ENCODE results near the gene POMP. TPM values are rescaled to one million over a fixed set of nuclear protein-coding genes. Genes with fewer than 3 reads are reported as not detected.

Gene POMP
- total RNA-seq, 1 experiment from 2014 or later, result 102 TPM

GRCh38 chr13:28626266-28626665, 32.7 kb upstream of the POMP start:
- TF ChIP-seq CTCF (conservative IDR thresholded peaks at IDR 0.05), result no peak
- no peaks in the 10 kb centered on the region for H3K23me2 ChIP-seq (ENCODE audit: insufficient read length, low read depth, low read length, poor library complexity, severe bottlenecking)
- Mint-ChIP-seq H3K9me3 (no peaks in the 10 kb centered on the region), H3K36me3 (ENCODE audit: insufficient read depth in 1 of 3, low read depth in 3 of 3) (no peaks in the 10 kb centered on the region; a peak in 1 of 7 replicates), H3K27ac (no peak overlapping the region), H3K4me3 (no peak overlapping the region), H3K4me1 (peaks cover 17 to 23% of the 10 kb centered on the region in 2 experiments), H3K27me3 (ENCODE audit: low read depth) (no peaks in the 10 kb centered on the region)
- H3T11ph ChIP-seq (ENCODE audit: low read length), result no peak overlapping the region
- no peaks in the 10 kb centered on the region for H3K79me1 ChIP-seq (ENCODE audit: insufficient read depth, low read depth, low read length, poor library complexity, severe bottlenecking)
- H2BK120ac ChIP-seq (ENCODE audit: low read depth, low read length, poor library complexity, severe bottlenecking), result no peak overlapping the region
- no peak overlapping the region for H3K4me2 ChIP-seq (ENCODE audit: insufficient read depth, insufficient read length, low read length)
- H4K91ac ChIP-seq (ENCODE audit: insufficient read length, low read depth, low read length), result no peak overlapping the region
- H3K18ac ChIP-seq (ENCODE audit: insufficient read length, low read depth, low read length), result no peak overlapping the region
- no peaks in the 10 kb centered on the region for H3K4me1 ChIP-seq (ENCODE audit: insufficient read depth, low read length)
- H3K4ac ChIP-seq (ENCODE audit: low read depth, low read length), result no peak overlapping the region
- no peak overlapping the region for H2BK15ac ChIP-seq (ENCODE audit: low read depth, low read length)
- no peak overlapping the region for H2AFZ ChIP-seq (ENCODE audit: low read length)
- H4K8ac ChIP-seq (replicated peaks; ENCODE audit: insufficient read length, low read depth, low read length), result no peak overlapping the region
- H3K56ac ChIP-seq (ENCODE audit: insufficient read length, low read depth, low read length), result no peak overlapping the region
- H4K5ac ChIP-seq (ENCODE audit: insufficient read length, low read depth, low read length), result no peak overlapping the region
- no CpG with 5 or more reads among the region's 5 CpGs for WGBS (ENCODE audit: extremely low coverage, insufficient read length, low lambda C conversion rate)
- no peak overlapping the region for H3K9ac ChIP-seq (ENCODE audit: extremely low read depth, insufficient read length, low read length)
- no peak overlapping the region for H3K27ac ChIP-seq (ENCODE audit: insufficient read length, low read depth, low read length)
- no peak for DNase-seq
- H3K79me2 ChIP-seq (ENCODE audit: insufficient read depth, low read length), result no peaks in the 10 kb centered on the region
- no peak overlapping the region for H2BK20ac ChIP-seq (ENCODE audit: low read depth, low read length, poor library complexity, severe bottlenecking)
- no peaks in the 10 kb centered on the region for H4K20me1 ChIP-seq (ENCODE audit: control insufficient read depth, insufficient read depth, insufficient read length)
- no peak overlapping the region for H2BK5ac ChIP-seq (ENCODE audit: insufficient read length, low read length)
- no peak overlapping the region for H3K23ac ChIP-seq (ENCODE audit: insufficient read length, low read depth, low read length)
- H2AK5ac ChIP-seq (ENCODE audit: insufficient read length, low read length), result no peak overlapping the region
- H3K27me3 ChIP-seq (ENCODE audit: insufficient read depth, low read length), result no peaks in the 10 kb centered on the region
- H3K14ac ChIP-seq (ENCODE audit: insufficient read depth, low read length), result no peak overlapping the region
- H3K9me3 ChIP-seq (ENCODE audit: control insufficient read depth, low read depth, low read length), result no peaks in the 10 kb centered on the region
- H2BK12ac ChIP-seq (ENCODE audit: insufficient read length, low read depth, low read length), result no peak overlapping the region

Measured in H9 (cell line).